Fibroblast of skin of left quadriceps (primary cell): ENCODE measurements around the gene HHIPL1.
A peak's percentile ranks its signal among the peaks of the same experiment; 100 is the strongest.
"Not testable (repeated sequence)": the region's sequence is repeated elsewhere in the genome, so short reads cannot be mapped to it uniquely, and the experiment has no call there.

ENCODE experiments used
- DNase-seq, 2 experiments: peaks; one replicate each; pipeline ENCODE4 v3.0.0-alpha.2; 2013; ENCODE audit warnings: low read depth in 2 of 2

Gene HHIPL1

GRCh38 chr14:99634443-99634842, 10.5 kb upstream of the HHIPL1 start:
- no peak for DNase-seq

GRCh38 chr14:99635116-99635515, 9.8 kb upstream of the HHIPL1 start:
- no peak for DNase-seq

- no peak for DNase-seq
Observed at GRCh38 chr14:99636487-99636886, 8.4 kb upstream of the HHIPL1 start.

GRCh38 chr14:99637624-99638023, 7.3 kb upstream of the HHIPL1 start:
- no peak for DNase-seq

GRCh38 chr14:99642771-99643170, 2.2 kb upstream of the HHIPL1 start:
- DNase-seq, result not testable (repeated sequence)

GRCh38 chr14:99643343-99643742, 1.6 kb upstream of the HHIPL1 start:
- DNase-seq, result no peak

GRCh38 chr14:99644035-99644587, 818 bp upstream of the HHIPL1 start:
- DNase-seq, result no peak

- DNase-seq, result no peak
Observed at GRCh38 chr14:99645545-99646505, 896 bp downstream of the HHIPL1 start.

GRCh38 chr14:99647411-99647810, 2.5 kb downstream of the HHIPL1 start:
- no peak for DNase-seq

GRCh38 chr14:99648027-99648784, 3.3 kb downstream of the HHIPL1 start:
- DNase-seq, result no peak

- peak in 1 of 2 experiments; percentile 11 for DNase-seq
Observed at GRCh38 chr14:99649219-99649618, 4.3 kb downstream of the HHIPL1 start.

- DNase-seq, result no peak
Observed at GRCh38 chr14:99649643-99650042, 4.7 kb downstream of the HHIPL1 start.

GRCh38 chr14:99650189-99650588, 5.3 kb downstream of the HHIPL1 start:
- DNase-seq, result no peak

GRCh38 chr14:99651953-99652746, 7.2 kb downstream of the HHIPL1 start:
- DNase-seq, result no peak

- DNase-seq, result peak; percentile 9 to 20
Observed at GRCh38 chr14:99654235-99654985, 9.5 kb downstream of the HHIPL1 start.

GRCh38 chr14:99655521-99655920, 10.6 kb downstream of the HHIPL1 start:
- DNase-seq, result no peak

- no peak for DNase-seq
Observed at GRCh38 chr14:99656171-99656570, 11.2 kb downstream of the HHIPL1 start.

GRCh38 chr14:99657645-99658155, 12.8 kb downstream of the HHIPL1 start:
- DNase-seq, result no peak

GRCh38 chr14:99658218-99658845, 13.4 kb downstream of the HHIPL1 start:
- no peak for DNase-seq

GRCh38 chr14:99659333-99659741, 14.4 kb downstream of the HHIPL1 start:
- no peak for DNase-seq
